ENCODE measurements around the gene HSD17B2.

Gene HSD17B2

GRCh38 chr16:82017911-82018568 lies 17.0 kb upstream of the HSD17B2 start:
- no peak overlapping the region for H3K4me3 ChIP-seq (ENCODE audit: low read depth, low read length)

- no peak overlapping the region for H3K4me3 ChIP-seq (ENCODE audit: low read depth, low read length)
Observed at GRCh38 chr16:82019535-82019934, 15.5 kb upstream of the HSD17B2 start.

GRCh38 chr16:82020051-82020450 lies 15.0 kb upstream of the HSD17B2 start:
- no peak overlapping the region for H3K4me3 ChIP-seq (ENCODE audit: low read depth, low read length)

- no peak overlapping the region for H3K4me3 ChIP-seq (ENCODE audit: low read depth, low read length)
Observed at GRCh38 chr16:82023206-82023605, 11.8 kb upstream of the HSD17B2 start.

- no peak overlapping the region for H3K4me3 ChIP-seq (ENCODE audit: low read depth, low read length)
Observed at GRCh38 chr16:82024316-82024715, 10.7 kb upstream of the HSD17B2 start.

GRCh38 chr16:82024883-82025282 lies 10.2 kb upstream of the HSD17B2 start:
- H3K4me3 ChIP-seq (ENCODE audit: low read depth, low read length): no peak overlapping the region

GRCh38 chr16:82027629-82028064 lies 7.4 kb upstream of the HSD17B2 start:
- H3K4me3 ChIP-seq (ENCODE audit: low read depth, low read length): no peak overlapping the region

GRCh38 chr16:82031116-82032084 lies 3.7 kb upstream of the HSD17B2 start:
- H3K4me3 ChIP-seq (ENCODE audit: low read depth, low read length): no peak overlapping the region

- no peak overlapping the region for H3K4me3 ChIP-seq (ENCODE audit: low read depth, low read length)
Observed at GRCh38 chr16:82033006-82033405, 2.0 kb upstream of the HSD17B2 start.

GRCh38 chr16:82033683-82034300 lies 1.3 kb upstream of the HSD17B2 start:
- H3K4me3 ChIP-seq (ENCODE audit: low read depth, low read length): no peak overlapping the region

GRCh38 chr16:82037251-82037650 lies 2.2 kb downstream of the HSD17B2 start:
- H3K4me3 ChIP-seq (ENCODE audit: low read depth, low read length): no peak overlapping the region

- no peak overlapping the region for H3K4me3 ChIP-seq (ENCODE audit: low read depth, low read length)
Observed at GRCh38 chr16:82037666-82038065, 2.6 kb downstream of the HSD17B2 start.

GRCh38 chr16:82040296-82040695 lies 5.2 kb downstream of the HSD17B2 start:
- no peak overlapping the region for H3K4me3 ChIP-seq (ENCODE audit: low read depth, low read length)

- no peak overlapping the region for H3K4me3 ChIP-seq (ENCODE audit: low read depth, low read length)
Observed at GRCh38 chr16:82041542-82041941, 6.5 kb downstream of the HSD17B2 start.

- no peak overlapping the region for H3K4me3 ChIP-seq (ENCODE audit: low read depth, low read length)
Observed at GRCh38 chr16:82042144-82042543, 7.1 kb downstream of the HSD17B2 start.

- H3K4me3 ChIP-seq (ENCODE audit: low read depth, low read length): no peak overlapping the region
Observed at GRCh38 chr16:82042846-82043245, 7.8 kb downstream of the HSD17B2 start.

GRCh38 chr16:82043680-82044584 lies 8.9 kb downstream of the HSD17B2 start:
- H3K4me3 ChIP-seq (ENCODE audit: low read depth, low read length): no peak overlapping the region

GRCh38 chr16:82044585-82044911 lies 9.5 kb downstream of the HSD17B2 start:
- H3K4me3 ChIP-seq (ENCODE audit: low read depth, low read length): no peak overlapping the region

GRCh38 chr16:82045465-82045864 lies 10.4 kb downstream of the HSD17B2 start:
- no peak overlapping the region for H3K4me3 ChIP-seq (ENCODE audit: low read depth, low read length)

GRCh38 chr16:82046541-82046940 lies 11.5 kb downstream of the HSD17B2 start:
- no peak overlapping the region for H3K4me3 ChIP-seq (ENCODE audit: low read depth, low read length)

GRCh38 chr16:82046941-82047340 lies 11.9 kb downstream of the HSD17B2 start:
- no peak overlapping the region for H3K4me3 ChIP-seq (ENCODE audit: low read depth, low read length)

Data from iPS-11a (cell line).